Sigmoid colon (tissue), 7 donors: Measurements from ENCODE around the gene LRRC10. TPM values are rescaled to one million over a fixed set of nuclear protein-coding genes. Genes with fewer than 3 reads are reported as not detected.
A peak's percentile ranks its signal among the peaks of the same experiment; 100 is the strongest.

Source experiments
- DNase-seq: peaks from one replicate; pipeline ENCODE4 v3.0.0-alpha.2; 2019
- H3K27ac ChIP-seq, 4 donors: fragments of 200-600 bp; sonication (generic); one replicate each; pipeline ENCODE4 v1.5.1; 2016 to 2019; ENCODE audit warnings: mild to moderate bottlenecking in 1 of 4
- H3K27me3 ChIP-seq, 3 donors: fragments of 200-600 bp; sonication (generic); one replicate each; pipeline ENCODE4 v1.5.1; 2019; ENCODE audit warnings: mild to moderate bottlenecking in 1 of 3
- H3K36me3 ChIP-seq, 4 donors: fragments of 200-600 bp; sonication (generic); one replicate each; pipeline ENCODE4 v1.5.1; 2016 to 2019
- H3K4me1 ChIP-seq, 4 donors: fragments of 200-600 bp; sonication (generic); one replicate each; pipeline ENCODE4 v1.5.1; 2017 to 2019
- H3K4me3 ChIP-seq, 4 donors: fragments of 200-600 bp; sonication (generic); one replicate each; pipeline ENCODE4 v1.5.1; 2017 to 2019; ENCODE audit warnings: mild to moderate bottlenecking in 2 of 4, moderate library complexity in 1 of 4
- H3K9me3 ChIP-seq, 4 donors: fragments of 200-600 bp in 3 of 4; sonication (generic) in 3 of 4; one replicate each; pipeline versions ENCODE4 v1.5.1 to v1.6.1; 2013 to 2019
- CTCF ChIP-seq, 4 experiments: fragments of 450-650 bp in 3 of 4; fragments of 200-600 bp in 1 of 4; IDR thresholded peaks; one replicate each; pipeline ENCODE4 v1.5.1; 2016 to 2019; ENCODE audit warnings: antibody characterized with exemption in 4 of 4, mild to moderate bottlenecking in 3 of 4, moderate library complexity in 2 of 4
- EP300 ChIP-seq, 4 donors: sonication (generic); formaldehyde crosslinking; IDR thresholded peaks; one replicate each; pipeline ENCODE4 v1.6.1; 2017; ENCODE audit warnings: antibody characterized with exemption in 4 of 4
- POLR2A ChIP-seq, 2 donors: fragments of 450-650 bp; IDR thresholded peaks; one replicate each; pipeline ENCODE4 v1.6.1; 2016; ENCODE audit warnings: antibody characterized with exemption in 2 of 2, mild to moderate bottlenecking in 2 of 2, moderate library complexity in 2 of 2
- POLR2AphosphoS5 ChIP-seq, 4 donors: sonication (generic); formaldehyde crosslinking; IDR thresholded peaks; one replicate each; pipeline ENCODE4 v1.6.1; 2017; ENCODE audit warnings: antibody characterized with exemption in 4 of 4
- WGBS, 2 donors: extraction: QIAGEN DNeasy Blood & Tissue Kit; methylation state at CpG; one replicate each; pipeline ENCODE4 v1.1.7; 2013; 5-methylcytosine and 5-hydroxymethylcytosine counted together
- intact Hi-C: fragments of 100-400 bp; cut with DNase I; formaldehyde crosslinking; loops from one replicate; pipeline ENCODE4 v1.15.1; 2023
- polyA plus RNA-seq, 3 donors: library from polyadenylated mRNA; stranded (reverse); fragments of 200-250 nt; gene quantifications; one replicate each; pipeline ENCODE4 v1.2.3, GENCODE V29; 2013
- total RNA-seq, 4 donors: library from RNA; depleted of rRNA; stranded (reverse); fragments of >200 nt; gene quantifications; one replicate each; pipeline ENCODE4 v1.1.0, GENCODE V29; 2016
- donor health status: healthy with polysubstance abuse.
- donor health status: Bipolar disorder and iron deficiency.
- donor health status: healthy.

The LRRC10 gene
- total and polyA plus RNA-seq, 7 donors, result under 0.01 to 0.01 TPM; not detected in 5

- WGBS, 2 donors, result 79 to 88% methylated on average over 11 of the region's 11 CpGs
- peaks cover 0 to 15% (median 11%) of the 10 kb centered on the region in 4 donors for H3K4me1 ChIP-seq
- no peak for DNase-seq
- no peaks in the 10 kb centered on the region for H3K9me3 ChIP-seq
- no peaks in the 10 kb centered on the region for H3K36me3 ChIP-seq
- intact Hi-C loops, result no loop called here
- TF ChIP-seq EP300 (IDR thresholded peaks at IDR 0.05) (no peak), CTCF (IDR thresholded peaks at IDR 0.05) (no peak), POLR2A (IDR thresholded peaks at IDR 0.05) (no peak), POLR2AphosphoS5 (IDR thresholded peaks at IDR 0.05) (no peak)
- H3K27me3 ChIP-seq, result no peaks in the 10 kb centered on the region
- no peak overlapping the region for H3K4me3 ChIP-seq
- peak overlapping the region in 1 of 4 donors; percentile 48 for H3K27ac ChIP-seq
These were observed 45.1 kb upstream of the LRRC10 start for GRCh38 chr12:69655616-69656340.

- H3K9me3 ChIP-seq, result no peaks in the 10 kb centered on the region
- DNase-seq, result no peak
- no peaks in the 10 kb centered on the region for H3K36me3 ChIP-seq
- H3K4me1 ChIP-seq, result peaks cover 0 to 15% (median 11%) of the 10 kb centered on the region in 4 donors
- H3K4me3 ChIP-seq, result no peak overlapping the region
- intact Hi-C loops, result no loop called here
- H3K27me3 ChIP-seq, result no peaks in the 10 kb centered on the region
- H3K27ac ChIP-seq, result no peak overlapping the region
- TF ChIP-seq POLR2AphosphoS5 (IDR thresholded peaks at IDR 0.05) (no peak), CTCF (IDR thresholded peaks at IDR 0.05) (no peak), EP300 (IDR thresholded peaks at IDR 0.05) (no peak), POLR2A (IDR thresholded peaks at IDR 0.05) (no peak)
- WGBS, 2 donors, result 91 to 93% methylated on average over 8 of the region's 8 CpGs
These were observed 43.0 kb upstream of the LRRC10 start for GRCh38 chr12:69653703-69654102.

- no peaks in the 10 kb centered on the region for H3K9me3 ChIP-seq
- WGBS, 2 donors, result 99% methylated on average over 3 of the region's 3 CpGs
- H3K36me3 ChIP-seq, result no peaks in the 10 kb centered on the region
- no peak for DNase-seq
- no peak overlapping the region for H3K4me3 ChIP-seq
- no peak for TF ChIP-seq POLR2AphosphoS5 (IDR thresholded peaks at IDR 0.05)
- TF ChIP-seq EP300 (IDR thresholded peaks at IDR 0.05), result no peak
- no peak for TF ChIP-seq POLR2A (IDR thresholded peaks at IDR 0.05)
- TF ChIP-seq CTCF (IDR thresholded peaks at IDR 0.05), result no peak
- intact Hi-C loops, result no loop called here
- H3K4me1 ChIP-seq, result peaks cover 0 to 15% (median 11%) of the 10 kb centered on the region in 4 donors
- no peak overlapping the region for H3K27ac ChIP-seq
- no peaks in the 10 kb centered on the region for H3K27me3 ChIP-seq
These were observed 41.2 kb upstream of the LRRC10 start for GRCh38 chr12:69651922-69652321.

- H3K4me1 ChIP-seq, result no peaks in the 10 kb centered on the region
- H3K27ac ChIP-seq, result no peak overlapping the region
- intact Hi-C loops, result no loop called here
- H3K36me3 ChIP-seq, result no peaks in the 10 kb centered on the region
- TF ChIP-seq POLR2AphosphoS5 (IDR thresholded peaks at IDR 0.05) (no peak), POLR2A (IDR thresholded peaks at IDR 0.05) (no peak), EP300 (IDR thresholded peaks at IDR 0.05) (no peak), CTCF (IDR thresholded peaks at IDR 0.05) (no peak)
- DNase-seq, result no peak
- no peaks in the 10 kb centered on the region for H3K9me3 ChIP-seq
- no peaks in the 10 kb centered on the region for H3K27me3 ChIP-seq
- WGBS, 2 donors, result 64 to 87% methylated on average over 4 of the region's 4 CpGs
- H3K4me3 ChIP-seq, result no peak overlapping the region
These were observed 38.8 kb upstream of the LRRC10 start for GRCh38 chr12:69649529-69649928.

GRCh38 chr12:69648476-69648875 lies 37.8 kb upstream of the LRRC10 start:
- TF ChIP-seq CTCF (IDR thresholded peaks at IDR 0.05), result no peak
- Histone ChIP-seq H3K36me3 (no peaks in the 10 kb centered on the region), H3K4me3 (no peak overlapping the region), H3K9me3 (no peaks in the 10 kb centered on the region), H3K27ac (no peak overlapping the region), H3K4me1 (no peaks in the 10 kb centered on the region), H3K27me3 (no peaks in the 10 kb centered on the region)
- 84 to 89% methylated on average over 3 of the region's 3 CpGs for WGBS, 2 donors
- DNase-seq, result no peak
- intact Hi-C loops, result no loop called here
